ENCODE measurements around the gene CUEDC1.

- TF ChIP-seq CTCF (IDR thresholded peaks at IDR 0.05) (no peak), POLR2A (IDR thresholded peaks at IDR 0.05) (no peak)
Observed at GRCh38 chr17:57994436-57994835, 39.2 kb upstream of the CUEDC1 start.
